SW 1271 (cell line): ENCODE results near the gene YJU2.
"Not testable (repeated sequence)": the region's sequence is repeated elsewhere in the genome, so short reads cannot be mapped to it uniquely, and the experiment has no call there.

Experiments used
- DNase-seq, 2 experiments: peaks; one replicate each; lab custom pipeline; 2025; lab: John Stamatoyannopoulos, UW

Gene YJU2

GRCh38 chr19:4246767-4247593, at the start of gene YJU2:
TSS of gene YJU2 (plus strand) at chr19:4247080. CDS start at chr19:4247147, 67 bp downstream.
- peak; percentile 98 for DNase-seq

GRCh38 chr19:4197228-4197624, 49.7 kb upstream of the YJU2 start:
- DNase-seq: no peak

- no peak for DNase-seq
These were observed 49.0 kb upstream of the YJU2 start for GRCh38 chr19:4197625-4198466.

- DNase-seq: no peak
These were observed 48.3 kb upstream of the YJU2 start for GRCh38 chr19:4198467-4199126.

GRCh38 chr19:4199699-4200293, 47.1 kb upstream of the YJU2 start:
- DNase-seq: no peak

GRCh38 chr19:4200940-4201542, 45.8 kb upstream of the YJU2 start:
- no peak for DNase-seq

- no peak for DNase-seq
These were observed 45.1 kb upstream of the YJU2 start for GRCh38 chr19:4201798-4202197.

GRCh38 chr19:4206818-4207484, 39.9 kb upstream of the YJU2 start:
- DNase-seq: peak in 1 of 2 experiments; percentile 48

GRCh38 chr19:4208385-4209094, 38.3 kb upstream of the YJU2 start:
- DNase-seq: no peak

GRCh38 chr19:4210166-4210731, 36.6 kb upstream of the YJU2 start:
- no peak for DNase-seq

GRCh38 chr19:4213116-4213515, 33.8 kb upstream of the YJU2 start:
- no peak for DNase-seq

GRCh38 chr19:4215807-4216206, 31.1 kb upstream of the YJU2 start:
- no peak for DNase-seq

GRCh38 chr19:4216846-4217245, 30.0 kb upstream of the YJU2 start:
- DNase-seq: no peak

- DNase-seq: no peak
These were observed 29.2 kb upstream of the YJU2 start for GRCh38 chr19:4217429-4218264.

GRCh38 chr19:4218523-4218922, 28.4 kb upstream of the YJU2 start:
- not testable (repeated sequence) for DNase-seq

GRCh38 chr19:4220188-4220587, 26.7 kb upstream of the YJU2 start:
- DNase-seq: no peak

- DNase-seq: no peak
These were observed 22.4 kb upstream of the YJU2 start for GRCh38 chr19:4224470-4224869.

- no peak for DNase-seq
These were observed 21.0 kb upstream of the YJU2 start for GRCh38 chr19:4225885-4226284.

- no peak for DNase-seq
These were observed 19.1 kb upstream of the YJU2 start for GRCh38 chr19:4227771-4228170.
